ELF-1 (cell line): ENCODE measurements around the gene SLC16A9.

Experiments used
- DNase-seq: peaks from one replicate; pipeline ENCODE4 v3.0.0-alpha.2; 2016; ENCODE audit warnings: low read depth, low spot score

SLC16A9 gene

GRCh38 chr10:59631237-59631636, 78.4 kb downstream of the SLC16A9 start:
- no peak for DNase-seq

DNA sequence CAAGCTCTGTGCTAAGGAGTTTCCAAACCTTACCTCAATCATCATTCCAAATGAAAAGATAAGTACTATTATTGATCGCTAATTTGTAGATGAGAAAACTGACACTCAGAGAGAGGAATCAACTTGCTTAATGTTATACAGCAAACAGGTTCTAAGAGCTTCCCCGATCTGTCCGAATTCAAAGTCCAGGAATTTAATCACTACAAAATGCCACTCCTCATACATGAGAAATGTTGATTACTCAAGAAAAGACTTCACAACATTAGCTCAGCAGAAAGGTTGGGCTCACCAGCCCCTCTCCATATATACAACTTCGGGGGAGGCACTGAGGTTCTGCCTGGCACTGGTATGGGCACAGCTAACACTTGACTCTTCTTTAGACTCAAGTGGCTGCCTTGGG, 80.7 kb downstream of the SLC16A9 start:
- DNase-seq: no peak

- peak; percentile 21 for DNase-seq
These were observed 81.2 kb downstream of the SLC16A9 start for GRCh38 chr10:59628456-59628855.

GRCh38 chr10:59627366-59628018, 82.2 kb downstream of the SLC16A9 start:
- DNase-seq: no peak

GRCh38 chr10:59626523-59626869, 83.2 kb downstream of the SLC16A9 start:
- no peak for DNase-seq

- peak; percentile 84 for DNase-seq
These were observed 83.7 kb downstream of the SLC16A9 start for GRCh38 chr10:59625721-59626522.

GRCh38 chr10:59624951-59625350, 84.7 kb downstream of the SLC16A9 start:
- DNase-seq: no peak

DNA sequence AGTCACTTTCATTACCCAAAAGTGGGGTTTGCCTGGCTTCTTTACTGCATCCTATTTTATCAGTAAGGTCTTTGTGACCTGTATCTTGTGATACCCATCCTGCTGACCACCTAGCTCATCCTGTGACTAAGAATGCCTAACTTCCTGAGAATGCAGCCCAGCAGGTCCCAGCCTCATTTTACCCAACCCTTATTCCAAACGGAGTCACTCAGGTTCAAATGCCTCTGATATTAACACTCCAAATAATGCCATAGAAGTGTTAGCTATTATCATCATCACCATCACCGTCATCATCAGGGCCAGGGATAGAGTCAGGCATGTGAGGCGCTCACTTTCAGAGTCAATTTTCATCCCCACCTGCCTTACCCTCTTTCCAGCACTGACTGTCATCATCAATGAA, 85.5 kb downstream of the SLC16A9 start:
- no peak for DNase-seq

DNA sequence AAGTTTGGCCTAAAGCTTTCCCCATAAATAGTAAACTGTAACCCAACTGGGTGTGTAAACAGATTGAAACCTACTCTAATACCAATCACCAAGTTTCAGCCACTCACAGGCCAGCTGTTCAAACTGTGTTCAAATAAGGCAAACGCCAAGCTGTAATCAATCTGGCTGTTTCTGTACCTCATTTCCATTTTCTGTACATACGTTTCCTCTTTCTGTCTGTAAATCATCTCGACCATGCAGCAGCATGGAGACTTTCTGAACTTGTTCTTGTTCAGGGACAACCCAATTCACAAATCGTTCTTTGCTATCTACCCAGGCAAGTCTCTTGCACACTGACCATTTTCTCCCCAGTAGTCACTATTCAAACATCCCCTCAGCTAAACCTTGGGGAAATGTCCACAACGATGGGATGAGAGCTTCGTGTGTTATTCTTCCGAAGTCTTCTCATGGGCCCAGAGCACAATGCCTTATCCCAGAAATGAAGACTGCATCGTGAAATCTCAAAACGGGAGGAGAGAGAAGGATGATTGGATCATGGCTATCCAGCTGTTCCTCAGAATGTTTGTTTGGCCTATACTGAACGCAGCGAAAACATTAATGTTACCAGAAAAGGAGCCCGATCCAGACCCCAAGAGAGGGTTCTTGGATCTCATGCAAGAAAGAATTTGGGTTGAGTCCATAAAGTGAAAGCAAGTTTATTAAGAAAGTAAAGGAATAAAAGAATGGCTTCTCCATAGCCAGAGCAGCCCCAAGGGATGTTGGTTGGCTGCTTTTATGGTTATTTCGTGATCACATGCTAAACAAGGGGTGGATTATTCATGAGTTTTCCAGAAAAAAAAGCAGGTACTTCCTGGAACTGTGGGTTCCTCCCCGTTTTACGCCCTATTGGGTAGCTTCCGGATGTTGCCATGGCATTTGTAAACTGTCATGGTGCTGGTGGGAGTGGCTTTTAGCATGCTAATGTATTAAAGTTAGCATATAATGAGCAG, 86.2 kb downstream of the SLC16A9 start:
- DNase-seq: no peak

DNA sequence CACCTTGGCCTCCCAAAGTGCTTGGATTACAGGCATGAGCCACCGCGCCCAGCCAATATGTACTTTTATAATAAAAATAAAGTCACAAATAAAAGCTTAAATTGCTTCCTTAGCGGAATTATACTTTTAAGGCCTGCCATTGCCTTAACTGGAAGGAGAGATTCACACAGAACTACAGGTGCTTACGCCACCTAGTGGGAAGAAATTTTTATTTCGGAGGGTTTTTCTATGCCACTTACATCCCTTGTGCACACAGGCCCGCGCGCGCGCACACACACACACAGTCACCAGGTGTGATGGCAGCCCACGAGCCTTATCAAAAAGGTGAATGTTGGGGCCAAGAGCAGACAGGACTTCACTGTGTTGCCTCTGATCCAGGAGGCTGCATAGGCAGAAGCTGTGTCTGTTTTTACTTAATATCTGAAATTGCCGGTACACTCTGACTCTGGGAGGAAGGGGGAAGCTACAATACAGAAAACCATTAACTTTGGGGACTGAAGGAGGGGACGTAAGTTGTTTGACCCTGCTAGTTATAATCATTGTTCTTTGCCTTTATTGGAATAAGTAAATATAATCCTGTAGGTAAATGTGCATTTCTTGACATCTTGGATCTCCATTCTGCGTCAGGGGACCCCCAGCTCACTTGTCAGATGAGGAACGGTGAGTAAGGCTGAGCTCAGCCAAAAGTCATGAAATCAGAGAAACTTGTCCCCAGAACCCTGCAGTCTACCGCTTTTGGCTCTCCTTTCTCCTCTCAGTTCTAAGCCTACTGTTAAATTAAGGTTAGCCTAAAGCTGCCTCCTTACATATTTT, 87.1 kb downstream of the SLC16A9 start:
- peak; percentile 77 for DNase-seq

- no peak for DNase-seq
These were observed 87.9 kb downstream of the SLC16A9 start for GRCh38 chr10:59621771-59622170.

GRCh38 chr10:59618666-59619065, 91.0 kb downstream of the SLC16A9 start:
- DNase-seq: no peak

GRCh38 chr10:59617996-59618395, 91.7 kb downstream of the SLC16A9 start:
- no peak for DNase-seq

DNA sequence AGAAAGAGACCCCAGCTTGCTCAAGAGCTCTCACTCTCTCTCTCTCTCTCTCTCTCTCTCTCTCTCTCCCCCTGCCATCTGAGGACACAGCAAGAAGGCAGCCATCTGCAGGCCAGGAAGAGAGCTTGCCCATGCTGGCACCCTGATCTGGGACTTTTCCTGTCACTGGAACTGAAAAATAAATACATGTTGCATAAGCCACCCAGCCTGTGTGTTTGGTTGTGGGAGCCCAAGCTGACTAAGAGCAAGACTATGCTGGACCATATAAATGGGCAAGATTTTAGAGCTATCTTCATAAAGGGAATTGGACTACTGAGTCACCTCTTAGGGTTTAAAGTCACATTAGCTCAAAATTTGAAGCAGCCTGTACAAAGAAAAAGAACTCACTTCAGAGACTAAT, 98.6 kb downstream of the SLC16A9 start:
- DNase-seq: no peak

GRCh38 chr10:59607970-59608369, 101.7 kb downstream of the SLC16A9 start:
- no peak for DNase-seq

GRCh38 chr10:59606551-59606961, 103.1 kb downstream of the SLC16A9 start:
- no peak for DNase-seq

- DNase-seq: no peak
These were observed 107.7 kb downstream of the SLC16A9 start for GRCh38 chr10:59601985-59602384.
